Skin epidermis (tissue), 12 donors: Measurements from ENCODE around the gene FOXC2.

ENCODE experiments used
- H3K27ac ChIP-seq, 21 experiments: fragments of 200-600 bp; sonication (generic) in 11 of 21; one replicate each; pipeline ENCODE4 v1.5.0; 2020; ENCODE audit warnings: mild to moderate bottlenecking in 3 of 21, inconsistent platforms in 2 of 21, moderate library complexity in 2 of 21
- H3K4me3 ChIP-seq, 7 experiments: fragments of 200-600 bp; sonication (generic) in 2 of 7; one replicate each; pipeline ENCODE4 v1.5.0; 2020; ENCODE audit warnings: inconsistent platforms in 2 of 7, mild to moderate bottlenecking in 2 of 7, moderate library complexity in 1 of 7

Gene FOXC2

DNA sequence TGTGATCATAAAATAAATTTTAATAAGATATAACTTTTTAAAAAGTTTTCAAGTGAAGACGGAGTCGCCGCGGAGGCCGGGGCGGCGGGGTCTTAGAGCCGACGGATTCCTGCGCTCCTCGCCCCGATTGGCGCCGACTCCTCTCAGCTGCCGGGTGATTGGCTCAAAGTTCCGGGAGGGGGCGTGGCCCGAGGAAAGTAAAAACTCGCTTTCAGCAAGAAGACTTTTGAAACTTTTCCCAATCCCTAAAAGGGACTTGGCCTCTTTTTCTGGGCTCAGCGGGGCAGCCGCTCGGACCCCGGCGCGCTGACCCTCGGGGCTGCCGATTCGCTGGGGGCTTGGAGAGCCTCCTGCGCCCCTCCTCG, at the start of gene FOXC2:
Gene FOXC2 (plus strand): TSS at position 229 of the 365 bp plus-strand sequence. CDS start 507 bp downstream, outside the sequence.
- H3K27ac ChIP-seq, result no peak within 1 kb of the TSS
- H3K4me3 ChIP-seq, result peak within 1 kb of the TSS in 6 of 7 experiments; percentile 13 to 28 (median 16)

DNA sequence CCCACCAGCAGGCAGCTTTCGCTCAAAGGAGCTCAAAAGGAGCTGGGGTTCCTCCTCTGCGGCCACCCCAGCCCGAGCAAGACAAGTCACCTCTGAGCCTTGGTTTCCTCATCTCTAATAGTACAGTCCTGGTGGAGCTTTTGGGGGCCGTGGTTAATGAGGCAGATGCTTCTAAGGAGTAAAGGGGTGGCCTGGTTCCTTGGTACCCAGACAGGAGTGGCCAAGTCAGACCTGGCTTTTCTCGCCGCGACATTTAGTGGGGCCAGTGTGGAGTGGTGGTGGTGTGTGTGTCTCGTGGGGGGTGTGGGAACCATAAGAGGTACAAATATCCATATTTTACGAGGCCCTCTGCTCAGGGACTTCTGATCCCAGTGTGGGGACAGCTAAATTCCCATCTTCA, 49.6 kb upstream of the FOXC2 start:
- Histone ChIP-seq H3K4me3 (no peak overlapping the region), H3K27ac (no peak overlapping the region)

DNA sequence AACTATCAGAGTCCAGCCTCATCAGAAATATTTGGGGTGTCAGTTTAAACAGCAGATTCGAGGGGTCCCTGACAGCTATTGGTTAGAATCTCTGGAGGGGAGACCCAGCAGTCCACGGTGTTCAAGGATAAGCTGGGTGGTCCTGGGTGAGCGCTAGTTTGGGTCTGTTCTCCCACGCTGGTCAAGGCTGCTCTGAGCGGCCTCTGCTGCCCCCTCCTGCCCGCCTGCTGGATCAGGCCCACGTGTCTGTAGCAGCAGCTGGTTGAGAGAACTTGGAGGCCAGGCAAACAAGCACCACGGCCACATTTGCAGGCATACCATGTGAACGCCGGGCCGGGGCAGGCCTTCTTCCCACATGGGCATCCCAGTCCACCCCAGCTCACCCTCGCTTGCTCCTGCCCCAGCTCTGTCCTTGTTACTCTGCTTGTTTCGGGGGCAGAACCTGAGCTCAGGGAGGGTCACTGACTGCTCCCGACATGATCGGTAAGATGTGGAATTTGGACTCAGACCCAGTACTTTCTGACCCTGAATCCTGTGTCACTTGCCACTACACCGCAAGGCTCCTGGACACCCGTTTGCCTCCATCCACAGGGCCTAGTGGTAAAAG, 48.9 kb upstream of the FOXC2 start:
- Histone ChIP-seq H3K27ac (no peak overlapping the region), H3K4me3 (no peak overlapping the region)

DNA sequence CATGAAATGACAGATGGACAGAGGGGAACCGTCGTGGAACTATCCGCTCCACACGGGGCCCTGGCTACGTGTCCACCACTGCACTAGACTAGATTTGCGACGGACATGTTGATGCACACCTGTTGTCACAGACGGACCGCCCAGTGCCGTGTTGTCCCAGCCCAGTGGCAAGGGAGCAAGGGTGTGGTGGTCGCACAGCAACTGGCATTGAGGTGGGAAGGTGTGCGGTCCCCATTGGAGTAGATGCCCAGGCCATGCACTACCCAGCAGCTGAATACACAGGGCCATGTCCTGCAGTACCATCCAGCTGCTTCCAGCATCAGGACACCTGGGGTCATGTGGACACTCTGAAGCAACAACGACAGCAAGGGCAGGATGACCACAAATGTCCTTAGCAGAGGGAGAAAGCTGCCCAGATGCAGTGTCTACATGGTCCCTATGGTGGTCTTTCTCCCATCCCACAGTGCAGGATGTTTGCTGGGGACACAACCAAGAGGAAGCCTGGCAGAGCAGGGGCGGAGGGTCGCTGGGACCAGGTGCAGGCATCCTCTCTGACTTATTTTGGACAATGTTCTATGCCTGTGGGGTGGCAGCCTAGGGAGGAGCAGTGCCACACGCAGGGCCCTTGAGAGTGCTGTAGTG, 47.5 kb upstream of the FOXC2 start:
- no peak overlapping the region for H3K27ac ChIP-seq
- no peak overlapping the region for H3K4me3 ChIP-seq

DNA sequence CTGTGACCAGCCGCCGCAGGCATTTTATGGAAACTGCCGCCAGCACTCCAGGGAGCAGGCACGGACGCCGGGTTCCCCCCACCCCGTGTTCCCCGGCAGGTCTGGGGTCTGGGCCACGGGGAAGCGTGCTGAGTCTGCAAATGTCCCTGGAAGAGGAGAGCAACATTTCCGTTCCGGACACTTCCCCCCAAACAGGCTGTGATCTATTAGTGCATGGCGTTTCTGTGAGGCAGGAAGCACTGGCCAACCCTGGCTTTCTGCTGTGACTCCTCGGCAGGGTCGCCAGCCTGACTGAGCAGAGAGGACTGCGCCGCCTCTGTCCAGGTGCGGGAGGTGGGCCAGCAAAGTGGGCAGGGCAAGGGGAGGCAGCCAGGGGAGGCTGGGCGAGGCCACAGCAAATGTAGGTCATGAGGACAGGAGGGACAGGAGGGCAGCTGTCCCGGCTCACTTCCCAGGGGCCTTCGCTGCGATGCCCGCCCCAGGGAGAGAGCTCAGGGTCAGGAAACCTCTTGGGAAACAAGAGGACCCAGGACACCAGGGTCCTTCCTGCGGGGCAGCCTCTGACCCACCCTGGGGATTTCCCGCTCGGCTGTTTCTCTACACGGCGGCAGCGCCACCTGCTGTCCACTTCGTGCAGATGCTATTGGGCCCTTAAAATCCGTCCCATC, 46.8 kb upstream of the FOXC2 start:
- H3K4me3 ChIP-seq, result no peak overlapping the region
- no peak overlapping the region for H3K27ac ChIP-seq

DNA sequence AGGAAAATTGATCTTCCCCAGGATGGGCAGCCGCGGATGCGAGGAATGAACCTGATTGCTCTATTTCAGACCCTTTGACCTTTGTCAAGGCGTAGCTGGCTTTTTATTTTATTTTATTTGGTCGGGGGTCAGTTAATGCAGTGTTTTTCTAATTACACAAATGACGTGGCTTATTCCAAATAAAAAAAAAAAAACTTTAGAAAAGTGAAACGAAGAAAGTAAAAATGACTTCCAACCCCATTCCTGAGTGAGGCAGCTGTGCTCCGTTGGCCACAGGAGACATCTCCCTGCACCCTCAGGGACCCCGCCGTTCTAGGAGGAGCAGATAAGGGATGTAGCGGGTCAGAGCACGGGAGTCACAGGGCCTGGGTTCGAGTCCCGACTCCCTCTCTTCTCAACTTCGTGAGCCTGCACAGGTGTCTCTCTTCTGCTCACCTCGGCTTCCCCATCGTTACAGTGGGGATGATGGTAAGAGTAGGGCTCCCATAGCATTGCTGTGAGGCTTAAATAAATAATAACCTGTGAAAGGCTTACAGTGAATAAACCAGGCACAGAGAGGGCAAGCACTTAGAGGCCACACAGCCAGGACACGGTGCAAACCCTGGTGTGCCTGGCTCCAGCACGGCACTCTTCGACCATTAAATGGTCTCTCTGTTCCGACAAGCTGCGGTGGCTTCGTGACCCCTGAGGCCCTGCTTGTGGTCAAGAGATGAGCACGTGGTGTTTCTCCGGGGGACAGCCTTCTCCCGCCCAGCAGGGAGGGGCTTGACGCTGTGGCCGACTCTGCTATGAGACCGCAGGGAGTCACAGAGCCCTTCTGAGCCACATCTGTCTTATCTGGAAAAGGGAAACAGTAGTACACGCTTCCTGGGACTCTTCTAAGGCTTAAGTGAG, 46.1 kb upstream of the FOXC2 start:
- no peak overlapping the region for H3K27ac ChIP-seq
- no peak overlapping the region for H3K4me3 ChIP-seq

DNA sequence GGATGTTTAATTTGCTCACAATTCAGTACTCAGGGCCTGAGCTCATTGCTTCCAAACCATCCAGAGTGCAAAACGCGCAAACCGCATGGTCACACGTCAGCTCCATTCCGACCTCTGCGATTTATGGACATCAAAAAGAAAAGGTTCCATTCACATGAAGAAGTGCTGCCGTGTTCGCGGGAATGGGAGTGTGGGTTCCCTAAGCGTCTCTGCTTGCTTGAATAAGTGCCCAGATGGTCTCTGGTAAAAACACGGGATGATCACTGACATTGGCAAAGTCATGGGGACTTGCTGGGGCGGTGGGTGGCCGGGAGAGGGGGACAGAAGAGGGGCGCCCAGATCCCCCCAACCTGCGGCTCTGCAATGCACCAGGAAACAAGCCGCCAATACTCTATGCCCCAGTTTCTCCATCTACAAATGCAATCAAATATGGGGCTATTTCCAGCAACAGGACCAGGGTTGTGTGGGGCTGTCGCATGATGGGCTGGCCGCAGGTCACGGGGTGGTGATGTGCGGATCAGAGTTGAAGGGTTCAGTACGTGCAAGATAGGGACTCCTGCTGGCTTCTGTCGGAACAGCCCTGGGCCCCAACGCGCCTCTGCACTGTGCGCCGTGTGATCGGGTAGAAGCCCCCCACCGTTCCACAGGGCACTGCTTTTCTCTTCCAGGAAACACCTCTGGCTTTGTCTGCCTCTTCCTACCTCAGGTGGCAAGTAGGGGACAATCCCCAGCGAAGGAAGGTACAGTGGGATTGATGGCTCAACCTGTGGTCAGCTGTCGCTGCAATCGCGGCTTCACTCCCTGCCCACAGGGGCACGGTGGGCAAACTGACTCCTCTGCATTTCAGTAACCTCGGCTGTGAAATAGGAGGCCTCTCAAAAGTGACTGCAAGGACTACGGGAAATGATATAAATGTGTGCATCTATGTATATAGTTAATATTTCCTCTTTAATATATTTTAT, 45.1 kb upstream of the FOXC2 start:
- Histone ChIP-seq H3K4me3 (no peak overlapping the region), H3K27ac (no peak overlapping the region)

DNA sequence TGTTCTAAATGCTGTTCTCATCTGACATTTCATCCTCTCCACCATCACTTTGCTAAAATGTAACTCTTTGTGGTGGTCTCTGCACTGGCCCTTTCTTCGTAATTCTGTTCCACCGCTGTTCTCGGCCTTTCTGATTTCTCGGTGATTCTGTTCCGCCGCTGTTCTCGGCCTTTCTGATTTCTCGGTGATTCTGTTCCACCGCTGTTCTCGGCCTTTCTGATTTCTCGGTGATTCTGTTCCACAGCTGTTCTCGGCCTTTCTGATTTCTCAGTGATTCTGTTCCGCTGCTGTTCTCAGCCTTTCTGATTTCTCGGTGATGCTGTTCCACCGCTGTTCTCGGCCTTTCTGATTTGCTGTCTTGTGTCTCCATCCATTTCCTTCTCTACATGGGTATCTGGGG, 44.0 kb upstream of the FOXC2 start:
- no peak overlapping the region for H3K27ac ChIP-seq
- H3K4me3 ChIP-seq, result no peak overlapping the region

DNA sequence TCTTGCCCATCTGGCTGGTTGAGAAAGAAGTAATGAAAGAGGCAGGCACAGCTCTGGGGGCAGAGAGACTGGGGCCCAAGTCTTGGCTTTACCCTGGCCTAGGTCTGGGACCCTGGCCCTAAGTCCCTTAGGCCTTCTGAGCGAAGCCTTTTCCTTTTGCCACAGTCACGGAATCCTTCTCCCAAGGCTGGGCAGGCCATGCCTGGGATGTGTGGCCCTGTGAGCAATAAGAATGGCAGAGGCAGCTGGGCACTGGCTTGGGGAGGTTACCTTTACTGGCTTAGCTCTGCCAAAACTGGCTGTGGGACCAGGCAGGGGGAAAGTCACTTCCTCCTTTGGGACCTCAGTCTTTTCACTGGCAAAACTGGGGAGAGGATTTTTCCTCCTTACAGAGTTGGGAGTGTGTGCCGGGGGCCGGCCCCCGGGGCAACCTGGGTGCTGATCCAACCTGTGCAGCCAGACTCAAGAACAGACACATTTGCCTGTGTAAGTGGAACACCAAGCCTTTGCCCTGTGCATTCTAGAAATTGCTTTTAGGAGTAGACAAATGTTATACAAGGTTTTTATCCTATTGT, 43.4 kb upstream of the FOXC2 start:
- Histone ChIP-seq H3K4me3 (no peak overlapping the region), H3K27ac (no peak overlapping the region)

DNA sequence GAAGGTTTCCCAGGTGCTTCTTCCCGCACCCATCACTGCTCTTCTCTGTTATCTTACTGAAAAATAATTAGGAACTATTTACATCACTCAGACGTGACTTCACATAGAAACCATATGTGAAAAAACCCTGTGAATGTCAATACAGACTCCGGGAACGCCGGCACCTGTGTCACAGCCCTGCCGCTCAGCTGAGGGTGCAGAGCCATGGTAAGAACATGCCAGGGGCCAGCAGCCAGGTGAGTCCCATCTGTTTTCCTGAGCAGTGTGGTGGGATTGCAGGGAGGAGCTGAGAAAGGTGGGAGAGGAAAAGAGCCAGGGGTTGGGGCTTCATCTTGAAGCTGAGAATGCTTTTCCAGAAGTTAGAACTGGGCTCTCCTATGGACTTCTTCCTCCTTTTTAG, 42.6 kb upstream of the FOXC2 start:
- no peak overlapping the region for H3K4me3 ChIP-seq
- no peak overlapping the region for H3K27ac ChIP-seq

DNA sequence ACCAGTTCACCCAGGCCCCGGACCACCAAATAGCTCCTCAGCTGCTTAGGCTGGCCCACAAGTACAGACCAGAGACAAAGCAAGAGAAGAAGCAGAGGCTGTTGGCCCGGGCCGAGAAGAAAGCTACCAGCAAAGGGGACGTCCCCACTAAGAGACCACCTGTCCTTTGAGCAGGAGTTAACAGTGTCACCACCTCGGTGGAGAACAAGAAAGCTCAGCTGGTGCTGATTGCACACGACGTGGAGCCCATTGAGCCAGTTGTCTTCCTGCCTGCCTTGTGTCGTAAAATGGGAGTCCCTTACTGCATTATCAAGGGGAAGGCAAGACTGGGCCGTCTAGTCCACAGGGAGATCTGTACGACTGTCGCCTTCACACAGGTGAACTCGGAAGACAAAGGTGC, 40.9 kb upstream of the FOXC2 start:
- no peak overlapping the region for H3K27ac ChIP-seq
- H3K4me3 ChIP-seq, result no peak overlapping the region

DNA sequence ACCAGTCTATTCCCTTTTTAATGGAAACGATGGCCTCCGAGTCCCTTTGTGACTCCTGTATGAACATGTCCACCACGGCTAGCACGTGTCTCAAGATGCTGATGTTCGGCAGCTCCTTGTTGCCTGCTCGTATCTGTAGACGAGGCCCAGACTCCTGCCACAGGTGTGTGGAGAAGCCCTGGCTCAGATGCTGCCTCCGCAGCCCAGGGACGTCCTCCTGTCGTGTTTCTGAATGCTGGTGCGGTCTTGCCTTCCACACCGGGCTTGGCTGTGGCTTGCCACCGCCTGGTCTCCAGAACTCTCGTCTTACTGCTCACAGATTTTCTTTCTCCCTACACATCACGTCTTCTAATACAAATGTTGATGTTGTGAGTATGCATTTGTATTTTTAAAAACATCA, 39.3 kb upstream of the FOXC2 start:
- no peak overlapping the region for H3K4me3 ChIP-seq

DNA sequence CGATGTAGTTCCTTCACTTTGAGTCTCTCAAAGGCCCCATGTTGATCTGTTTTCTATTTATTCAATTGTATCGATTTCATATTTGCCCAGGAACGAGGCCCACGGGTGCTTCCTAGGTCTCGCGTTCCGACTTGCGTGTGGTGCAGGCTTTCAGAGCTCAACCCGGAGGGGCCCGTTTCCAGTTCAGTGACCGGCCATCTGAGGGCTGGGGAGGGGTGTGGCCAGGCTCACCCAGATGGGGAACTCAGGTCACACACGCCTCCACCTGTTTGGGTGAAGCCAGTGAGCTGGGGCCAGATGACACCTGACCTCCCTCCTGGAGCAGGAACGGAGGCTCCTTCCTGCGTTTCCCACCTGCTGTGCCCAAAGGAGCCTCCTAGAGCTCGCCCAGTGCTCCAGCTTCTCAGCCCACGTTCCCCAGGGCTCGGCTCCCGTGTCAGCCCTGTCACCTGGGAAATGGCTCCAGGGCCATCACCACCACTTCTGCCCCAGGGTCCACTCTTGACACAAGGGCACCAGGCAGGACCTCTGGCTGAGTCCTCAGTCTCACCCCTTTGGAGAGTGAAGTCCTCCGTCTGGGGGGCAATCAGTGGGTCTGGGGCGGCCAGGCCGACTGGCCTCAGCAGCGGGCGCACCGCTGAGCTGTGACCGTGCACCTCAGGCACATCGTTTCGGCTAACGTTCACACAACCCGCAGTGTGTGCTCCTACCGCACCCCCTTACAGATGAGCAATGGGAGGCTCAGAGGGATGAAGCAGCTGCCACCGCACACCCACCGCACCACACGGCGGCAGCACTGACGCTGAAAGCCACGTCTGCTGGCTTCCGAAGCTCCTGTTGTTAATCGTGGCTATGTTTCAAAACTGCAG, 38.3 kb upstream of the FOXC2 start:
- Histone ChIP-seq H3K4me3 (no peak overlapping the region), H3K27ac (no peak overlapping the region)

More for the DNA sequence above, 39.3 kb upstream of the FOXC2 start:
- H3K27ac ChIP-seq, result no peak overlapping the region

DNA sequence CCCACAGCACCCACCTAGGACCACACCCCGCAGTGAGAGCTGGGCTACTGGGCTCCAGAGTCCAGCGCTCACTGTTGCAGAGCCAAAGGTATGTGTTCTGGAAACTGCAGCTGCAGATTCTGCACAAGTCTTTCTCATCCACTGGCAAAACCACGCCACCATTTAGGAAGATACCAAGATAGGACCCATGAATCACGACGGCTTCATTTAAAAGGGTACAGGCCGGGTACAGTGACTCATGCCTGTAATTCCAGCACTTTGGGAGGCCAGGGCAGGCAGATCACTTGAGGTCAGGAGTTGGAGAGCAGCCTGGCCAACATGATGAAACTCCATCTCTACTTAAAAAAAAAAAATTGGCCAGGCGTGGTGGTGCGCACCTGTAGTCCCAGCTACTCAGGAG, 37.5 kb upstream of the FOXC2 start:
- Histone ChIP-seq H3K4me3 (no peak overlapping the region), H3K27ac (no peak overlapping the region)

DNA sequence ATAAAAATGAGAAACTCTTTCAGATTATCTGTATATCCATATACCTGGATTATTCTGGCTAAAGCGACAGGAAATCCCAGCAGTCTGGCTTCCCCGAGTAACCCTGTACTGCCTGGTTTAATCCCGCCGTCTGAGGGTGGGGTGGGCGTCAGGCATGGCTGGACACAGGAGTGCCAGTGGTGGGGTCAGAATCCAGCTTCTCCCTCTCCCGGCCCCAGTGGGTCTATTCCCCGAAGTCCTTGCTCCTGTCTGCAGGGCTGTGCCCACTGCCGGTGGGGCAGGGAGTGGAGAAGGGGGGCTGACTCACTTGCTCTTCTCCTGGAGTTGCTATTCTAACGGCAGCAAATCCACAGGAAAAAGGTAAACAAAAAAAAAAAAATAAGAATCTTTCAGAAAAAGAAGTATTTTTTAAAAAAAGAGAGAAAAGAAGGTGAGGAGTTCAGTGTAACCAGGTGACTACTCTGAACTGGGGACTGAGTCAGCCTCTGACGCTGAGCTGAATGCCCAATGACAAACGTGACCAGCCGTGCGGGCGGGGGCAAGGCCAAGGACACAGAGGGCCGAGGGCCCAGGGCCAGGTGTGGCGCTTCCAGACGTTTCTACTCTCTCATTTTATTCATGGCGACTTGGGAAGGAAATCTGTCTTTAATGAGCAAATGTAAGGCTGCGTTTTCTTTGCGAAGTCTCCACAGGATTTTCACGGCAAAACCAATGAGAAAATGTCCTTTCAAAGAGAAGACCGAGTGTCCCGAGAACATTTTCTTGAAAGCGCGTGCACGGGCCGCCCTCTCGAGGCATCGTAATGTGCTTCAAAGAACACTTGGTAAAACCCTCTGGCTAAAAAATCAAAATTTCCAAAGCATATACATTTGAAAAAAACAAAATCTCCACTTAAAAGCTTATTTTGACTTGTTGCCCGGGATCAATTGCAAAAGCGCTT, 36.1 kb upstream of the FOXC2 start:
- Histone ChIP-seq H3K27ac (no peak overlapping the region), H3K4me3 (no peak overlapping the region)

DNA sequence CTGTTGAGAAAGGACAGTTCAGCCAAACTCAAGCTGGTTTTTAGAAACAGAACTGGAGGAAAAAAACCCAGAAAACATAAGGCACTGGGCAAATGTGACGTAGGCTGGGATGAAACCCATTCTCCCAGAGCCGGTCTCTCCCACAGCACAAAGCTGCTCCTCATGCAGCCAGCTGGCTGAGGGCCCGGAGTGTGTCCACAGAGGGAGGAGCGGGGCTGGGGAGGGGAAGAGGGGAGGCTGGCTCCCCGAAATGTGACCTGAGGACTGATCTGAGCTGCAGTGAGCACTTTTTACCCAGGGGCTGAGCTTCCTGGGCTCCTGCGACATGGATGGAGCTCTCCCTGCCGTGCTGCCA, 35.5 kb upstream of the FOXC2 start:
- no peak overlapping the region for H3K27ac ChIP-seq
- H3K4me3 ChIP-seq, result no peak overlapping the region
